HCT116 (cell line): ENCODE data around the gene GXYLT2.

Source experiments
- CBX3 ChIP-seq: IDR thresholded peaks from 2 replicates; pipeline ENCODE4 v1.6.1; 2012; ENCODE audit warnings: low read depth
- CEBPB ChIP-seq: IDR thresholded peaks from 2 replicates; pipeline ENCODE4 v1.6.1; 2012; ENCODE audit warnings: low read depth
- EZH2 ChIP-seq: fragments of 200-600 bp; sonication (generic); IDR thresholded peaks from 2 replicates; pipeline ENCODE4 v1.6.1; 2017; ENCODE audit warnings: antibody characterized with exemption, mixed run types
- EZH2phosphoT487 ChIP-seq: fragments of 200-600 bp; IDR thresholded peaks from 2 replicates; pipeline ENCODE4 v1.6.1; 2018; ENCODE audit warnings: antibody characterized with exemption, borderline replicate concordance
- FOSL1 ChIP-seq: IDR thresholded peaks from 2 replicates; pipeline ENCODE4 v1.6.1; 2012; ENCODE audit warnings: low read depth
- POLR2A ChIP-seq: IDR thresholded peaks from 2 replicates; pipeline ENCODE4 v1.7.0; 2011; ENCODE audit warnings: borderline replicate concordance; ENCODE audit not compliant: insufficient read depth, insufficient read length; ENCODE audit errors: extremely low read depth
- POLR2AphosphoS5 ChIP-seq: IDR thresholded peaks from 2 replicates; pipeline ENCODE4 v1.6.1; 2011; ENCODE audit warnings: mild to moderate bottlenecking, low read depth, low read length, moderate library complexity
- RAD21 ChIP-seq: IDR thresholded peaks from 2 replicates; pipeline ENCODE4 v1.6.1; 2012; ENCODE audit warnings: low read depth, mild to moderate bottlenecking
- YY1 ChIP-seq: IDR thresholded peaks from 2 replicates; pipeline ENCODE4 v1.6.1; 2011; ENCODE audit warnings: low read length, low read depth, moderate library complexity, mild to moderate bottlenecking; ENCODE audit not compliant: insufficient replicate concordance; ENCODE audit errors: extremely low read depth
- ZNF274 ChIP-seq: fragments of 200-500 bp; sonication (Bioruptor generic); IDR thresholded peaks from 2 replicates; pipeline ENCODE4 v1.6.1; 2014; ENCODE audit warnings: mild to moderate bottlenecking, low read depth, low read length, inconsistent platforms
- TF ChIP-seq, protein P1 (sequence below), 3 experiments: fragments of 200-600 bp in 1 of 3; sonication (generic) in 1 of 3; IDR thresholded peaks in 2 of 3; conservative IDR thresholded peaks in 1 of 3; 2 replicates each; pipeline ENCODE4 v1.5.1; 2012 to 2017; ENCODE audit warnings: low read depth in 2 of 3, low read length in 2 of 3, antibody characterized with exemption in 1 of 3, borderline replicate concordance in 1 of 3, control low read depth in 1 of 3, mild to moderate bottlenecking in 1 of 3, mixed read lengths in 1 of 3, mixed run types in 1 of 3, moderate library complexity in 1 of 3; ENCODE audit not compliant: insufficient read depth in 1 of 3

DNA sequence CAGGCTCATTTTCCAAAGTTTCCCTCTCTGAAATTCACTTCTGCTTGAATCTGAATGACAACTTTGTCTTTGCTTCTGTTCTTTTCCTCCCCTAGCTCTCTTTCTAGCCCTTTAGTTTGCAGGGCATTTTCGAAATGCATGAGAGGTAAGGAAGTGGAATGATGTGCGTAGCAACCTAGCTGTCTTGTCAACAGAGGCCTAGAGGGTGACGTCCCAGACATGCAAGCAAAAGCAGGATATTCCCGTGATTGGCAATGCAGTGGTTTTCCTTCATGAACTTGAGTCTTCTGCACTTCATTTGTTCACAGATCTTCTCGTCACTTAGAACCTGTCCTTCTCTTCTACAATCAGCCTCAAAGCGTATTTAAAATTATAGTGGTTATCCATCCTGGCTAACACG is 56.9 kb downstream of the GXYLT2 start:
- TF ChIP-seq POLR2A = no peak
- TF ChIP-seq, protein P1, sequence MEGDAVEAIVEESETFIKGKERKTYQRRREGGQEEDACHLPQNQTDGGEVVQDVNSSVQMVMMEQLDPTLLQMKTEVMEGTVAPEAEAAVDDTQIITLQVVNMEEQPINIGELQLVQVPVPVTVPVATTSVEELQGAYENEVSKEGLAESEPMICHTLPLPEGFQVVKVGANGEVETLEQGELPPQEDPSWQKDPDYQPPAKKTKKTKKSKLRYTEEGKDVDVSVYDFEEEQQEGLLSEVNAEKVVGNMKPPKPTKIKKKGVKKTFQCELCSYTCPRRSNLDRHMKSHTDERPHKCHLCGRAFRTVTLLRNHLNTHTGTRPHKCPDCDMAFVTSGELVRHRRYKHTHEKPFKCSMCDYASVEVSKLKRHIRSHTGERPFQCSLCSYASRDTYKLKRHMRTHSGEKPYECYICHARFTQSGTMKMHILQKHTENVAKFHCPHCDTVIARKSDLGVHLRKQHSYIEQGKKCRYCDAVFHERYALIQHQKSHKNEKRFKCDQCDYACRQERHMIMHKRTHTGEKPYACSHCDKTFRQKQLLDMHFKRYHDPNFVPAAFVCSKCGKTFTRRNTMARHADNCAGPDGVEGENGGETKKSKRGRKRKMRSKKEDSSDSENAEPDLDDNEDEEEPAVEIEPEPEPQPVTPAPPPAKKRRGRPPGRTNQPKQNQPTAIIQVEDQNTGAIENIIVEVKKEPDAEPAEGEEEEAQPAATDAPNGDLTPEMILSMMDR (IDR thresholded peaks at IDR 0.05 in 2 of 3, conservative IDR thresholded peaks at IDR 0.05 in 1 of 3; ENCODE audit: borderline replicate concordance in 1 of 3, insufficient read depth in 1 of 3, low read depth in 2 of 3, low read length in 2 of 3) = no peak
- TF ChIP-seq EZH2 = no peak
- TF ChIP-seq EZH2phosphoT487 = no peak
- TF ChIP-seq ZNF274 = no peak
- no peak for TF ChIP-seq YY1
- no peak for TF ChIP-seq CBX3
- TF ChIP-seq POLR2AphosphoS5 = no peak
- TF ChIP-seq RAD21 = no peak
- no peak for TF ChIP-seq CEBPB
- no peak for TF ChIP-seq FOSL1
